OCI-LY1 (cell line): ENCODE measurements around the gene TUFM.
"Not testable (repeated sequence)": the region's sequence is repeated elsewhere in the genome, so short reads cannot be mapped to it uniquely, and the experiment has no call there.

ENCODE experiments used
- EZH2 ChIP-seq: fragments of 200-600 bp; sonication (generic), shearing (Covaris generic); IDR thresholded peaks from 2 replicates; pipeline ENCODE4 v1.8.0; 2017; ENCODE audit warnings: borderline replicate concordance, mixed run types, mild to moderate bottlenecking, antibody characterized with exemption, low read length, moderate library complexity, mixed read lengths
- TF ChIP-seq, protein P1 (sequence below): fragments of 200-600 bp; sonication (generic), shearing (Covaris generic); IDR thresholded peaks from 2 replicates; pipeline ENCODE4 v1.5.1; 2017; ENCODE audit warnings: mild to moderate bottlenecking, antibody characterized with exemption, low read length, moderate library complexity, mixed read lengths

DNA sequence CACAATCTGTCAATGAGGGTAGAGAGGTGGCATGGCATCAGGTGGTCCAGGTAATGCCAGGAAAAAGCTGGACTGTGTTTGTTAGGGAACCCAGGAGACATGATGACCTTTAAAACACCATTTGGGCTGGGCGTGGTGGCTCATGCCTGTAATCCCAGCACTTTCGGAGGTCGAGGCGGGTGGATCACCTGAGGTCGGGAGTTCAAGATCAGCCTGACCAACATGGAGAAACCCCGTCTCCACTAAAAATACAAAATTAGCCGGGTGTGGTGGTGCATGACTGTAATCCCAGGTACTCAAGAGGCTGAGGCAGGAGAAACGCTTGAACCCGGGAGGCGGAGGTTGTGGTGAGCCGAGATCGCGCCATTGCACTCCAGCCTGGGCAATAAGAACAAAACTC, 25.6 kb downstream of the TUFM start:
- TF ChIP-seq, protein P1, sequence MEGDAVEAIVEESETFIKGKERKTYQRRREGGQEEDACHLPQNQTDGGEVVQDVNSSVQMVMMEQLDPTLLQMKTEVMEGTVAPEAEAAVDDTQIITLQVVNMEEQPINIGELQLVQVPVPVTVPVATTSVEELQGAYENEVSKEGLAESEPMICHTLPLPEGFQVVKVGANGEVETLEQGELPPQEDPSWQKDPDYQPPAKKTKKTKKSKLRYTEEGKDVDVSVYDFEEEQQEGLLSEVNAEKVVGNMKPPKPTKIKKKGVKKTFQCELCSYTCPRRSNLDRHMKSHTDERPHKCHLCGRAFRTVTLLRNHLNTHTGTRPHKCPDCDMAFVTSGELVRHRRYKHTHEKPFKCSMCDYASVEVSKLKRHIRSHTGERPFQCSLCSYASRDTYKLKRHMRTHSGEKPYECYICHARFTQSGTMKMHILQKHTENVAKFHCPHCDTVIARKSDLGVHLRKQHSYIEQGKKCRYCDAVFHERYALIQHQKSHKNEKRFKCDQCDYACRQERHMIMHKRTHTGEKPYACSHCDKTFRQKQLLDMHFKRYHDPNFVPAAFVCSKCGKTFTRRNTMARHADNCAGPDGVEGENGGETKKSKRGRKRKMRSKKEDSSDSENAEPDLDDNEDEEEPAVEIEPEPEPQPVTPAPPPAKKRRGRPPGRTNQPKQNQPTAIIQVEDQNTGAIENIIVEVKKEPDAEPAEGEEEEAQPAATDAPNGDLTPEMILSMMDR, result not testable (repeated sequence)
- TF ChIP-seq EZH2, result not testable (repeated sequence)
